ENCODE results near the gene F5. TPM values are rescaled to one million over a fixed set of nuclear protein-coding genes. Genes with fewer than 3 reads are reported as not detected.

F5 gene
- polyA plus RNA-seq, 1 experiment = not detected

- Histone ChIP-seq H3K9me3 (ENCODE audit: control insufficient read depth, insufficient read depth, low read length) (no peaks in the 10 kb centered on the region), H3K27ac (ENCODE audit: low read depth, low read length) (no peak overlapping the region), H3K4me3 (ENCODE audit: low read depth, low read length) (no peak overlapping the region), H3K27me3 (ENCODE audit: control insufficient read depth, insufficient read depth, low read length) (no peaks in the 10 kb centered on the region)
- ChIA-PET CTCF (interaction anchor here (1.7 kb wide), 1 partner anchor 28 kb away, joined by 6 read pairs; no protein-coding TSS in a partner anchor), POLR2A (no interaction called here)
- DNase-seq (ENCODE audit: low read depth, low spot score) = no peak
- no peak for TF ChIP-seq CTCF (IDR thresholded peaks at IDR 0.05; ENCODE audit: low read depth, low read length)
Observed at GRCh38 chr1:169517558-169518186, 68.6 kb downstream of the F5 start.

- Histone ChIP-seq H3K27ac (ENCODE audit: low read depth, low read length) (no peak overlapping the region), H3K9me3 (ENCODE audit: control insufficient read depth, insufficient read depth, low read length) (no peaks in the 10 kb centered on the region), H3K27me3 (ENCODE audit: control insufficient read depth, insufficient read depth, low read length) (no peaks in the 10 kb centered on the region), H3K4me3 (ENCODE audit: low read depth, low read length) (no peak overlapping the region)
- POLR2A ChIA-PET = interaction anchor here (1.0 kb wide), 1 partner anchor 30 kb away, joined by 3 read pairs; the partner anchor contains the start of gene SLC19A2
- CTCF ChIA-PET = no interaction called here
- no peak for TF ChIP-seq CTCF (IDR thresholded peaks at IDR 0.05; ENCODE audit: low read depth, low read length)
- DNase-seq (ENCODE audit: low read depth, low spot score) = no peak
Observed at GRCh38 chr1:169515641-169516040, 70.6 kb downstream of the F5 start.

GRCh38 chr1:169514566-169515270 lies 71.6 kb downstream of the F5 start:
- DNase-seq (ENCODE audit: low read depth, low spot score) = no peak
- POLR2A ChIA-PET = interaction anchor here (1.0 kb wide), 1 partner anchor 29 kb away, joined by 3 read pairs; the partner anchor contains the start of gene SLC19A2
- CTCF ChIA-PET = no interaction called here
- no peak for TF ChIP-seq CTCF (IDR thresholded peaks at IDR 0.05; ENCODE audit: low read depth, low read length)
- no peak overlapping the region for H3K4me3 ChIP-seq (ENCODE audit: low read depth, low read length)
- no peak overlapping the region for H3K27ac ChIP-seq (ENCODE audit: low read depth, low read length)
- no peaks in the 10 kb centered on the region for H3K27me3 ChIP-seq (ENCODE audit: control insufficient read depth, insufficient read depth, low read length)
- no peaks in the 10 kb centered on the region for H3K9me3 ChIP-seq (ENCODE audit: control insufficient read depth, insufficient read depth, low read length)

GRCh38 chr1:169513208-169513607 lies 73.1 kb downstream of the F5 start:
- DNase-seq (ENCODE audit: low read depth, low spot score) = no peak
- ChIA-PET CTCF (no interaction called here), POLR2A (no interaction called here)
- no peak overlapping the region for H3K27ac ChIP-seq (ENCODE audit: low read depth, low read length)
- H3K9me3 ChIP-seq (ENCODE audit: control insufficient read depth, insufficient read depth, low read length) = no peaks in the 10 kb centered on the region
- no peak for TF ChIP-seq CTCF (IDR thresholded peaks at IDR 0.05; ENCODE audit: low read depth, low read length)
- no peaks in the 10 kb centered on the region for H3K27me3 ChIP-seq (ENCODE audit: control insufficient read depth, insufficient read depth, low read length)
- H3K4me3 ChIP-seq (ENCODE audit: low read depth, low read length) = no peak overlapping the region

Measured in AG04450 (cell line).